HEK293 (cell line): Measurements from ENCODE around the gene TRMT5.

Source experiments
- CTCF ChIA-PET: fragments of 350-600 bp; formaldehyde crosslinking; extraction: SDS; loops from one replicate; lab custom pipeline; 2021; ENCODE audit warnings: antibody characterized with exemption; lab: Yijun Ruan, JAX
- POLR2A ChIA-PET: fragments of 300-600 bp; formaldehyde crosslinking; extraction: SDS; loops from one replicate; lab custom pipeline; 2020; ENCODE audit warnings: antibody characterized with exemption, inconsistent platforms; lab: Yijun Ruan, JAX
- H3K27ac ChIP-seq: fragments of 200-500 bp; sonication (Bioruptor generic); 2 replicates; pipeline ENCODE4 v1.5.1; 2014; ENCODE audit warnings: low read depth, low read length, control low read depth, inconsistent platforms; ENCODE audit errors: extremely low read depth
- H3K36me3 ChIP-seq, 2 experiments: fragments of 200-500 bp in 1 of 2; sonication (Bioruptor generic) in 1 of 2; 1 replicate in 1 of 2; 2 replicates in 1 of 2; pipeline ENCODE4 v1.5.1; 2014 to 2017; ENCODE audit warnings: inconsistent platforms in 2 of 2, low read length in 2 of 2; ENCODE audit not compliant: control insufficient read depth in 2 of 2, insufficient read depth in 1 of 2
- H3K4me1 ChIP-seq: fragments of 200-500 bp; sonication (Bioruptor generic); 2 replicates; pipeline ENCODE4 v1.5.1; 2014; ENCODE audit warnings: mild to moderate bottlenecking, low read length, inconsistent platforms; ENCODE audit not compliant: control insufficient read depth, insufficient read depth
- H3K4me3 ChIP-seq: 2 replicates; pipeline ENCODE4 v1.5.1; 2011; ENCODE audit warnings: low read depth, mild to moderate bottlenecking, control low read depth, low read length, moderate library complexity
- H3K9me3 ChIP-seq: fragments of 200-500 bp; sonication (Bioruptor generic); 2 replicates; pipeline ENCODE4 v1.5.1; 2014; ENCODE audit warnings: low read depth, low read length, inconsistent platforms; ENCODE audit not compliant: control insufficient read depth, insufficient read depth
- ATF2 ChIP-seq: fragments of 450-650 bp; formaldehyde crosslinking; IDR thresholded peaks from 2 replicates; pipeline ENCODE4 v1.5.1; 2016; ENCODE audit warnings: missing biosample characterization, missing genetic modification characterization, low read depth
- BCL11B ChIP-seq: fragments of 450-650 bp; formaldehyde crosslinking; IDR thresholded peaks from 2 replicates; pipeline ENCODE4 v1.5.1; 2016; ENCODE audit warnings: low read depth, missing biosample characterization, missing genetic modification characterization
- EGR2 ChIP-seq: fragments of 450-650 bp; formaldehyde crosslinking; IDR thresholded peaks from 2 replicates; pipeline ENCODE4 v1.5.1; 2016; ENCODE audit warnings: low read depth, missing biosample characterization, missing genetic modification characterization
- HOXD13 ChIP-seq: sonication (generic); formaldehyde crosslinking; IDR thresholded peaks from 2 replicates; pipeline ENCODE4 v1.8.0; 2022; ENCODE audit warnings: missing genetic modification reagents, borderline replicate concordance
- KLF9 ChIP-seq: fragments of 450-650 bp; formaldehyde crosslinking; IDR thresholded peaks from 2 replicates; pipeline ENCODE4 v1.5.1; 2016; ENCODE audit warnings: missing biosample characterization, missing genetic modification characterization, low read depth
- MZF1 ChIP-seq: fragments of 450-650 bp; formaldehyde crosslinking; IDR thresholded peaks from 2 replicates; pipeline ENCODE4 v1.5.1; 2017; ENCODE audit warnings: missing biosample characterization, missing genetic modification characterization, borderline replicate concordance
- SP3 ChIP-seq: fragments of 450-650 bp; formaldehyde crosslinking; IDR thresholded peaks from 2 replicates; pipeline ENCODE4 v1.5.1; 2016; ENCODE audit warnings: missing biosample characterization, missing genetic modification characterization
- TCF7L2 ChIP-seq: IDR thresholded peaks from 2 replicates; pipeline ENCODE4 v1.6.1; 2011; ENCODE audit warnings: low read depth, mild to moderate bottlenecking, inconsistent platforms, low read length, moderate library complexity, borderline replicate concordance
- TSHZ1 ChIP-seq: fragments of 450-650 bp; formaldehyde crosslinking; IDR thresholded peaks from 2 replicates; pipeline ENCODE4 v1.5.1; 2016; ENCODE audit warnings: missing biosample characterization, missing genetic modification characterization, borderline replicate concordance
- ZBTB17 ChIP-seq: fragments of 450-650 bp; formaldehyde crosslinking; IDR thresholded peaks from 2 replicates; pipeline ENCODE4 v1.5.1; 2016; ENCODE audit warnings: missing biosample characterization, missing genetic modification characterization
- ZNF239 ChIP-seq: fragments of 450-650 bp; formaldehyde crosslinking; IDR thresholded peaks from 2 replicates; pipeline ENCODE4 v1.5.1; 2016; ENCODE audit warnings: missing biosample characterization, missing genetic modification characterization
- ZNF292 ChIP-seq: fragments of 450-650 bp; formaldehyde crosslinking; IDR thresholded peaks from 2 replicates; pipeline ENCODE4 v1.5.1; 2016; ENCODE audit warnings: low read depth, missing biosample characterization, missing genetic modification characterization, borderline replicate concordance
- ZNF350 ChIP-seq: fragments of 450-650 bp; formaldehyde crosslinking; IDR thresholded peaks from 2 replicates; pipeline ENCODE4 v1.5.0; 2017; ENCODE audit warnings: missing biosample characterization, mild to moderate bottlenecking, missing genetic modification characterization
- ZNF391 ChIP-seq: fragments of 450-650 bp; formaldehyde crosslinking; IDR thresholded peaks from 2 replicates; pipeline ENCODE4 v1.5.1; 2016; ENCODE audit warnings: low read depth, missing biosample characterization, missing genetic modification characterization, borderline replicate concordance
- ZNF394 ChIP-seq: fragments of 450-650 bp; formaldehyde crosslinking; IDR thresholded peaks from 2 replicates; pipeline ENCODE4 v1.5.1; 2016; ENCODE audit warnings: missing biosample characterization, missing genetic modification characterization, mild to moderate bottlenecking, moderate library complexity, borderline replicate concordance
- ZNF426 ChIP-seq: fragments of 450-650 bp; formaldehyde crosslinking; IDR thresholded peaks from 2 replicates; pipeline ENCODE4 v1.5.1; 2017; ENCODE audit warnings: missing biosample characterization, missing genetic modification characterization, mild to moderate bottlenecking, inconsistent platforms, moderate library complexity
- ZNF544 ChIP-seq: fragments of 450-650 bp; formaldehyde crosslinking; IDR thresholded peaks from 2 replicates; pipeline ENCODE4 v1.5.0; 2017; ENCODE audit warnings: missing biosample characterization, missing genetic modification characterization
- ZNF560 ChIP-seq: fragments of 450-650 bp; formaldehyde crosslinking; IDR thresholded peaks from 2 replicates; pipeline ENCODE4 v1.5.1; 2017; ENCODE audit warnings: missing biosample characterization, missing genetic modification characterization, borderline replicate concordance
- ZNF596 ChIP-seq: fragments of 450-650 bp; IDR thresholded peaks from 2 replicates; pipeline ENCODE4 v1.5.0; 2018; ENCODE audit warnings: missing biosample characterization, mild to moderate bottlenecking, missing genetic modification characterization, moderate library complexity
- ZNF600 ChIP-seq: fragments of 450-650 bp; formaldehyde crosslinking; IDR thresholded peaks from 2 replicates; pipeline ENCODE4 v1.5.1; 2016; ENCODE audit warnings: missing biosample characterization, missing genetic modification characterization
- ZNF624 ChIP-seq: fragments of 450-650 bp; formaldehyde crosslinking; IDR thresholded peaks from 2 replicates; pipeline ENCODE4 v1.5.1; 2017; ENCODE audit warnings: missing biosample characterization, missing genetic modification characterization
- ZNF660 ChIP-seq: fragments of 450-650 bp; IDR thresholded peaks from 2 replicates; pipeline ENCODE4 v1.5.1; 2018; ENCODE audit warnings: missing biosample characterization, mild to moderate bottlenecking, missing genetic modification characterization
- ZNF843 ChIP-seq: fragments of 450-650 bp; formaldehyde crosslinking; IDR thresholded peaks from 2 replicates; pipeline ENCODE4 v1.5.1; 2016; ENCODE audit warnings: missing biosample characterization, missing genetic modification characterization
- ZSCAN4 ChIP-seq: fragments of 450-650 bp; formaldehyde crosslinking; IDR thresholded peaks from 2 replicates; pipeline ENCODE4 v1.5.1; 2017; ENCODE audit warnings: missing biosample characterization, missing genetic modification characterization
- TF ChIP-seq, protein P1 (sequence below): fragments of 450-650 bp; formaldehyde crosslinking; IDR thresholded peaks from 2 replicates; pipeline ENCODE4 v1.5.1; 2017; ENCODE audit warnings: missing biosample characterization, mild to moderate bottlenecking, missing genetic modification characterization, moderate library complexity
- TF ChIP-seq, protein P2 (sequence below): fragments of 450-650 bp; formaldehyde crosslinking; conservative IDR thresholded peaks from 2 replicates; pipeline ENCODE4 v1.5.1; 2016; ENCODE audit warnings: low read depth, missing biosample characterization, missing genetic modification characterization

TRMT5 gene

DNA sequence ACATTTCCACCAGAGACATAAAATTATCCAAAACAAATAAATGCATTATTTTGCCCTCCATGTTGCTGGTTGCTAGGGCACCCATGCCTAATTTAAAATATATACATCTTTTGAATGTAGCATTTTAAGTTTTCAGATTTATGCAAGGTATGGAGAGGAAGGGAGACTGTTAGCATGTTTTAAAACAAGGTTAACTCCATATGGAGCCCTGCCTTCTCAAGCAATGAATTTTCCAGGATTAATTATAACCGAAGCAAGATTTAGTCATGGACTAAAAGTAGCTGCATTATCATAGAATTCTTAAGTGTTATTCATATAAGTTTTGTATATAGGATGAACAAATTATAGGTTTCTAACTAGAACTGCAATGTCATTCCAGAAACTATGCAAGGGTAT lies 37.2 kb downstream of the TRMT5 start:
- ChIA-PET POLR2A (no interaction called here), CTCF (no interaction called here)
- TF ChIP-seq ZNF544 (tag by site-specific recombination) (no peak), ZNF600 (tag by site-specific recombination) (no peak), ZNF560 (tag by site-specific recombination) (no peak), ZNF426 (tag by site-specific recombination) (no peak), ZSCAN4 (no peak), ZNF391 (tag by site-specific recombination) (no peak), SP3 (tag by site-specific recombination) (no peak), ZBTB17 (tag by site-specific recombination) (no peak), ZNF660 (no peak), TCF7L2 (no peak), ZNF292 (no peak)
- H3K4me3 ChIP-seq: no peak overlapping the region
- H3K4me1 ChIP-seq: peaks cover 20% of the 10 kb centered on the region
- H3K36me3 ChIP-seq: no peaks in the 10 kb centered on the region; a peak in 1 of 3 replicates
- H3K9me3 ChIP-seq: no peaks in the 10 kb centered on the region
- H3K27ac ChIP-seq: no peak overlapping the region

DNA sequence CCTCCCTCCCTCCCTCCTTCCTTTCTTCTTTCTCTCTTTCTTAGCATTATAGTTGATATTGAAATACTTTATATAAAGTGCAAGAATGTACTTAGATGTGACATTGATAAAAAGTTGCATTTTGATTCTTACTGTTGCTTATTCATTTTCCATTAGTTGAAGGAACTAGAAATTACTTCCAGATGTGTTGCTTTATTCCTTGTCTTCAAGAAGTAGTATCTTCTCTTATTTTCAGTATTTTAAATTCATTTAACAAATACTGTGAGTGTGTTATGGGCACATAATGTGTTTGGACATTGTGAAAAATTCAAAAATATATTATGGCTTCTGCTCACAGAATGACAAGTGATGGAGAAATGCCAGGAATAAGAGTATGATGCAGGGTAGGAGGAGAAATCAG lies 45.6 kb downstream of the TRMT5 start:
- POLR2A ChIA-PET: no interaction called here
- Histone ChIP-seq H3K27ac (no peak overlapping the region), H3K36me3 (no peaks in the 10 kb centered on the region), H3K4me1 (0 out of 2 replicates have a peak, but pooled peaks cover 2% of the 10 kb centered on the region), H3K4me3 (no peak overlapping the region), H3K9me3 (no peaks in the 10 kb centered on the region)
- CTCF ChIA-PET: no interaction called here
- TF ChIP-seq ZNF350 (tag by site-specific recombination): no peak
- TF ChIP-seq ZNF624 (tag by site-specific recombination): no peak
- no peak for TF ChIP-seq KLF9 (tag by site-specific recombination)
- no peak for TF ChIP-seq ZNF596 (tag by site-specific recombination)
- TF ChIP-seq, protein P1, sequence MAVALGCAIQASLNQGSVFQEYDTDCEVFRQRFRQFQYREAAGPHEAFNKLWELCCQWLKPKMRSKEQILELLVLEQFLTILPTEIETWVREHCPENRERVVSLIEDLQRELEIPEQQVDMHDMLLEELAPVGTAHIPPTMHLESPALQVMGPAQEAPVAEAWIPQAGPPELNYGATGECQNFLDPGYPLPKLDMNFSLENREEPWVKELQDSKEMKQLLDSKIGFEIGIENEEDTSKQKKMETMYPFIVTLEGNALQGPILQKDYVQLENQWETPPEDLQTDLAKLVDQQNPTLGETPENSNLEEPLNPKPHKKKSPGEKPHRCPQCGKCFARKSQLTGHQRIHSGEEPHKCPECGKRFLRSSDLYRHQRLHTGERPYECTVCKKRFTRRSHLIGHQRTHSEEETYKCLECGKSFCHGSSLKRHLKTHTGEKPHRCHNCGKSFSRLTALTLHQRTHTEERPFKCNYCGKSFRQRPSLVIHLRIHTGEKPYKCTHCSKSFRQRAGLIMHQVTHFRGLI (tag by site-specific recombination): no peak
- no peak for TF ChIP-seq HOXD13
- no peak for TF ChIP-seq ZNF843 (tag by site-specific recombination)
- no peak for TF ChIP-seq ATF2 (tag by site-specific recombination)
- no peak for TF ChIP-seq TSHZ1
- no peak for TF ChIP-seq BCL11B (tag by site-specific recombination)
- TF ChIP-seq ZNF394 (tag by site-specific recombination): no peak
- TF ChIP-seq EGR2 (tag by site-specific recombination): no peak
- no peak for TF ChIP-seq ZNF239 (tag by site-specific recombination)
- TF ChIP-seq, protein P2, sequence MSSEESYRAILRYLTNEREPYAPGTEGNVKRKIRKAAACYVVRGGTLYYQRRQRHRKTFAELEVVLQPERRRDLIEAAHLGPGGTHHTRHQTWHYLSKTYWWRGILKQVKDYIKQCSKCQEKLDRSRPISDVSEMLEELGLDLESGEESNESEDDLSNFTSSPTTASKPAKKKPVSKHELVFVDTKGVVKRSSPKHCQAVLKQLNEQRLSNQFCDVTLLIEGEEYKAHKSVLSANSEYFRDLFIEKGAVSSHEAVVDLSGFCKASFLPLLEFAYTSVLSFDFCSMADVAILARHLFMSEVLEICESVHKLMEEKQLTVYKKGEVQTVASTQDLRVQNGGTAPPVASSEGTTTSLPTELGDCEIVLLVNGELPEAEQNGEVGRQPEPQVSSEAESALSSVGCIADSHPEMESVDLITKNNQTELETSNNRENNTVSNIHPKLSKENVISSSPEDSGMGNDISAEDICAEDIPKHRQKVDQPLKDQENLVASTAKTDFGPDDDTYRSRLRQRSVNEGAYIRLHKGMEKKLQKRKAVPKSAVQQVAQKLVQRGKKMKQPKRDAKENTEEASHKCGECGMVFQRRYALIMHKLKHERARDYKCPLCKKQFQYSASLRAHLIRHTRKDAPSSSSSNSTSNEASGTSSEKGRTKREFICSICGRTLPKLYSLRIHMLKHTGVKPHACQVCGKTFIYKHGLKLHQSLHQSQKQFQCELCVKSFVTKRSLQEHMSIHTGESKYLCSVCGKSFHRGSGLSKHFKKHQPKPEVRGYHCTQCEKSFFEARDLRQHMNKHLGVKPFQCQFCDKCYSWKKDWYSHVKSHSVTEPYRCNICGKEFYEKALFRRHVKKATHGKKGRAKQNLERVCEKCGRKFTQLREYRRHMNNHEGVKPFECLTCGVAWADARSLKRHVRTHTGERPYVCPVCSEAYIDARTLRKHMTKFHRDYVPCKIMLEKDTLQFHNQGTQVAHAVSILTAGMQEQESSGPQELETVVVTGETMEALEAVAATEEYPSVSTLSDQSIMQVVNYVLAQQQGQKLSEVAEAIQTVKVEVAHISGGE (tag by site-specific recombination): no peak
- TF ChIP-seq MZF1 (tag by site-specific recombination): no peak
